BE2C (cell line): ENCODE data around the gene KRT33A.

Experiments used
- DNase-seq: peaks from one replicate; pipeline ENCODE4 v3.0.0-alpha.2; 2020
- H3K27me3 ChIP-seq: fragments of 250-450 bp; sonication (Bioruptor Pico); 2 replicates; pipeline ENCODE4 v1.5.1; 2020; ENCODE audit warnings: mild to moderate bottlenecking
- H3K36me3 ChIP-seq: fragments of 250-450 bp; sonication (Bioruptor Pico); 2 replicates; pipeline ENCODE4 v1.5.1; 2020; ENCODE audit warnings: mild to moderate bottlenecking
- H3K4me1 ChIP-seq: fragments of 250-450 bp; sonication (Bioruptor Pico); 2 replicates; pipeline ENCODE4 v1.5.1; 2020
- H3K4me3 ChIP-seq: 2 replicates; pipeline ENCODE4 v1.5.1; 2011; ENCODE audit warnings: low read depth, low read length
- H3K9me3 ChIP-seq: fragments of 250-450 bp; sonication (Bioruptor Pico); 2 replicates; pipeline ENCODE4 v1.5.1; 2020
- TF ChIP-seq, protein P1 (sequence below): IDR thresholded peaks from 2 replicates; pipeline ENCODE4 v1.5.1; 2012; ENCODE audit warnings: mild to moderate bottlenecking, low read depth, low read length

Gene KRT33A

DNA sequence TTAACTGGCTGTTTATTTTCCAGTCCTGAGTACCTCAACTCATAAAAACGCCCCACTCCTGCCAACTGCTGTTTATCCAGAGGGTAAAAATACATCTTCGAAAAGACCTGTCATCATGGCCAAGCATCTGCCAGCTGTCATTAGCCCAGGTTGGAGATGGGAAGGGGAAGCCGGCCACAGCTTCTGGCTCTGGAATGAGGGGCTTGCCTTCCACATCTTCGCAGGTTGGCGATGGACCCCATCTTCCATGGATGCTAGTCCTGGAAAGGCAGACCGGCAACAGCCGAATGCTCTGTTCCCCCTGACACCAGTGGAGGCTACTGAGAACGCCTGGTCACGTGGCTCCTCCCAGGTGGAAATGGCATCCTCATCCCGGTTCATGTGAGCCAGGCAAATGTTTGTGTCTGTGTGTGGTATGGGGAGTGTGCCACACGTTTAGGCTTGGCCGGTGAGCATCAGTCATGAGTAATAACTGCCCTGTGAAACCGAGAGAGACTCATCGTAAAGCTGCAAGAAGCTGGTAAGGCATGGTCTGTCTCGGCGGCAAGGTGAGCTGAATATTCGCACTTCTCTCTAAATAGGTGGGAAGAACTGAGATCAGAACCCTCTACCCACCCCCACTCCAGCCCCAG lies 34.7 kb downstream of the KRT33A start:
- no peak for DNase-seq
- Histone ChIP-seq H3K9me3 (no peaks in the 10 kb centered on the region), H3K4me3 (no peak overlapping the region), H3K4me1 (no peaks in the 10 kb centered on the region), H3K27me3 (peaks cover 64% of the 10 kb centered on the region), H3K36me3 (no peaks in the 10 kb centered on the region)
- TF ChIP-seq, protein P1, sequence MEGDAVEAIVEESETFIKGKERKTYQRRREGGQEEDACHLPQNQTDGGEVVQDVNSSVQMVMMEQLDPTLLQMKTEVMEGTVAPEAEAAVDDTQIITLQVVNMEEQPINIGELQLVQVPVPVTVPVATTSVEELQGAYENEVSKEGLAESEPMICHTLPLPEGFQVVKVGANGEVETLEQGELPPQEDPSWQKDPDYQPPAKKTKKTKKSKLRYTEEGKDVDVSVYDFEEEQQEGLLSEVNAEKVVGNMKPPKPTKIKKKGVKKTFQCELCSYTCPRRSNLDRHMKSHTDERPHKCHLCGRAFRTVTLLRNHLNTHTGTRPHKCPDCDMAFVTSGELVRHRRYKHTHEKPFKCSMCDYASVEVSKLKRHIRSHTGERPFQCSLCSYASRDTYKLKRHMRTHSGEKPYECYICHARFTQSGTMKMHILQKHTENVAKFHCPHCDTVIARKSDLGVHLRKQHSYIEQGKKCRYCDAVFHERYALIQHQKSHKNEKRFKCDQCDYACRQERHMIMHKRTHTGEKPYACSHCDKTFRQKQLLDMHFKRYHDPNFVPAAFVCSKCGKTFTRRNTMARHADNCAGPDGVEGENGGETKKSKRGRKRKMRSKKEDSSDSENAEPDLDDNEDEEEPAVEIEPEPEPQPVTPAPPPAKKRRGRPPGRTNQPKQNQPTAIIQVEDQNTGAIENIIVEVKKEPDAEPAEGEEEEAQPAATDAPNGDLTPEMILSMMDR = no peak

DNA sequence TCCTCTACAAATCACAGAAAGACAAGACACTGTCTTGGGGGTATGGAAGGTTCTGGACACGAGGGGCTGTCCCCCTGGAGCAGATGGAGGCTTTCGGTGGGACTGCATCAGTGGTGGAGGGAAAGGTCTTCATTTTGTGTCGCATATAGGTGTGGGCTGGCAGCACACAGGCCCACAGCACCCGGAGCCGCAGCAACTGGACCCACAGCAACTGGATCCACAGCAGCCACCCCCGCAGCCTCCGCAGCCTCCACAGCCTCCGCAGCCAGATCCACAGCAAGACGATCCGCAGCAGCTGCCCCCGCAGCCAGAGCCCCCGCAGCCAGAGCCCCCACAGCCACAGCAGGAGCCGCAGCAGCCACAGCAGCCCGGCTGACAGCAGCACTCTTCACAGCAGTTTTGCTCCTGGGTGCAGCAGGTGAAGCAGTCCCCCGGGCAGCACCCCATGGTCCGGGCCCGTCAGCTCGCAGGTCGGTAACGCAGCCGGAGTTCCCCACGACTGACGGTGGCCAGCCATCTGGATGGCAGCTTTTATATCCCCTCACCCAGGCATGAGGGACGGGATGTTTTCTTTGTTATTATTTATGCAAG lies 35.3 kb downstream of the KRT33A start, which contains the start of gene KRTAP17-1:
Gene KRTAP17-1 (minus strand): TSS at position 507 of the 591 bp plus-strand sequence. CDS start 60 bp downstream, at position 447.
- no peaks in the 10 kb centered on the region for H3K9me3 ChIP-seq
- no peaks in the 10 kb centered on the region for H3K4me1 ChIP-seq
- H3K4me3 ChIP-seq = no peak within 1 kb of the TSS
- TF ChIP-seq, protein P1 = no peak
- no peak for DNase-seq
- H3K36me3 ChIP-seq = no peaks in the 10 kb centered on the region
- peaks cover 65% of the 10 kb centered on the region for H3K27me3 ChIP-seq

DNA sequence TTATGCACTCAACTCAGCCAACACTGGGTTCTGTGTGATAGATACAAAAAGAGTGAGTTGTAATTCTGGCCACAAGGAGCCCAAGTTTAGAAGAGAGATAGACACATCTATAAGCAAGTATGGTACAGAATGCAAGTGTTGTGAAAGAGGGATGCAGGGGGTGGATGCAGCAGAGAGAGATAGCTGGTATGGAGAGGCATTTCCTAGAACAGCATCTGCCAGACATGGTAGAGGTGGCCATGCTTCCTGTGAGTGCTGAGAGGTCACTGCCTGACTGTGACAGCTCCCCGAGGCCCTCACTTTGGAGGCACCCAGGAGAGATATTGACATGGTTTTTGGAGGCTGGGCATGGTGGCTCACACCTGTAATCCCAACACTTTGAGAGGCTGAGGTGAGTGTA lies 39.5 kb downstream of the KRT33A start:
- Histone ChIP-seq H3K4me3 (no peak overlapping the region), H3K9me3 (no peaks in the 10 kb centered on the region), H3K36me3 (no peaks in the 10 kb centered on the region), H3K27me3 (peaks cover 80% of the 10 kb centered on the region), H3K4me1 (no peaks in the 10 kb centered on the region)
- no peak for DNase-seq
- TF ChIP-seq, protein P1 = no peak

DNA sequence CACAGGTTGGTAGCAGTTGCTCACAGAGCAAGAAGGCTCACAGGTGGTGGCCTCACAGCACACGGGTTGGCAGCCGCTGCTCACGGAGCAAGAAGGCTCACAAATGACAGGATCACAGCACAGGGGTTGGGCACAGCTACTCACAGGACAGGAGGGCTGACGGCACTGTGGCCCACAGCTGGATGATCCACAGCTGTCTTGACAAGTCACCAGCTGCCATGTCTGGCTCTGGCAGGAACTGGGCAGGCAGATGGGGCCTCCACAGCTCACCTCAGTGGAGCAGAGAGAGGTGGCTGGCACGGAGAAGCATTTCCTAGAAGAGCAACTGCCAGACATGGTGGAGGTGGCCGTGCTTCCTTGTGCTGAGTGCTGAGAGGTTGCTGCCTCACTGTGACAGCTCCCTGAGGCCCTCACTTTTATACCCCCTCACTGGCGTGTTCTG lies 41.7 kb downstream of the KRT33A start, which contains the start of gene KRTAP16-1:
Gene KRTAP16-1 (minus strand): TSS at position 392 of the 442 bp plus-strand sequence. CDS start 56 bp downstream, at position 336.
- Histone ChIP-seq H3K27me3 (peaks cover 72% of the 10 kb centered on the region), H3K4me3 (no peak within 1 kb of the TSS), H3K4me1 (no peaks in the 10 kb centered on the region), H3K36me3 (no peaks in the 10 kb centered on the region), H3K9me3 (no peaks in the 10 kb centered on the region)
- TF ChIP-seq, protein P1 = no peak
- DNase-seq = no peak

DNA sequence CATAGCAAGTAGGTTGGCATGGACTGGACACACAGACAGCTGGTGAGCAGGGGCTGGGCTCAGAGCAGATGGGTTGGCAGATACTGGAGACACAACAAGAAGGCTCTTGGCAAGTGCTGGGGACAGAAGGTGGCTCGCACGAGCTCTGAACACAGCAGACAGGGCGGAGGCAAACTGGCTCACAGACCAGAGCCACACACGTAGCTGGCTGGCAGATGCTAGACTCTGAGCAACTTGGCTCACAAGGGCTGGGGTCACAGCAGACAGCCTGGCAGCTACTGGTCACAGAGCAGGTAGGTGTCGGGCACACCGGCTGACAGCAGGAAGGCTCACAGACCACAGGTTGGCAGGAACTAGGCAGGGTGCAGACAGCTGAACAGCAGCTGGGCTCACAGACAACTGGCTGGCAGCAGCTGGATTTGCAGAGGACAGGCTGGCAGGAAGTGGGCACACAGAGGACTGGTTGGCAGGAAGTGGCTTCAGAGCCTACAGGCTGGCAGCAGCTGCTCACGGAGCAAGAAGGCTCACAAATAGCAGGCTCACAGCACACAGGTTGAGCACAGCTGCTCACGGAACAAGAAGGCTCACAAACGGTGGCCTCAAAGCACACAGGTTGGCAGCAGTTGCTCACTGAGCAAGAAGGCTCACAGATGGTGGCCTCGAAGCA lies 42.2 kb downstream of the KRT33A start:
- TF ChIP-seq, protein P1 = no peak
- no peak for DNase-seq

More for the DNA sequence above, 42.2 kb downstream of the KRT33A start:
- Histone ChIP-seq H3K4me3 (no peak overlapping the region), H3K27me3 (peaks cover 66% of the 10 kb centered on the region), H3K9me3 (no peaks in the 10 kb centered on the region), H3K4me1 (no peaks in the 10 kb centered on the region), H3K36me3 (no peaks in the 10 kb centered on the region)
